Brain microvascular endothelial cell (primary cell): ENCODE results near the gene C21orf58.

Experiments used
- DNase-seq: peaks from one replicate; pipeline ENCODE4 v3.0.0-alpha.2; 2020
- H3K27ac ChIP-seq: fragments of 250-450 bp; sonication (Bioruptor Pico); 2 replicates; pipeline ENCODE4 v1.5.1; 2020; ENCODE audit warnings: mild to moderate bottlenecking, moderate library complexity
- H3K27me3 ChIP-seq: fragments of 250-450 bp; sonication (Bioruptor Pico); replicated peaks from 2 replicates; pipeline ENCODE4 v1.5.1; 2020; ENCODE audit warnings: mild to moderate bottlenecking
- H3K36me3 ChIP-seq: fragments of 250-450 bp; sonication (Bioruptor Pico); replicated peaks from 2 replicates; pipeline ENCODE4 v1.5.1; 2020; ENCODE audit warnings: mild to moderate bottlenecking
- H3K4me3 ChIP-seq: 2 replicates; pipeline ENCODE4 v1.5.1; 2011; ENCODE audit warnings: low read depth, mild to moderate bottlenecking, control low read depth, low read length, moderate library complexity
- in situ Hi-C: cut with HindIII; loops from 2 replicates; pipeline ENCODE4 v1.10.0; 2017; ENCODE audit warnings: low sequenced_read_pairs, low pct_ligation_motif_present
- TF ChIP-seq, protein P1 (sequence below): IDR thresholded peaks from 2 replicates; pipeline ENCODE4 v1.5.1; 2011; ENCODE audit warnings: low read depth, mild to moderate bottlenecking, moderate library complexity, low read length, control low read depth, inconsistent platforms; ENCODE audit errors: missing control alignments

C21orf58 gene

GRCh38 chr21:46304955-46305354, 18.7 kb downstream of the C21orf58 start:
- Histone ChIP-seq H3K27ac (no peak overlapping the region), H3K27me3 (no peaks in the 10 kb centered on the region), H3K36me3 (peaks cover 8% of the 10 kb centered on the region), H3K4me3 (no peak overlapping the region)
- in situ Hi-C loops, result no loop called here
- TF ChIP-seq, protein P1, sequence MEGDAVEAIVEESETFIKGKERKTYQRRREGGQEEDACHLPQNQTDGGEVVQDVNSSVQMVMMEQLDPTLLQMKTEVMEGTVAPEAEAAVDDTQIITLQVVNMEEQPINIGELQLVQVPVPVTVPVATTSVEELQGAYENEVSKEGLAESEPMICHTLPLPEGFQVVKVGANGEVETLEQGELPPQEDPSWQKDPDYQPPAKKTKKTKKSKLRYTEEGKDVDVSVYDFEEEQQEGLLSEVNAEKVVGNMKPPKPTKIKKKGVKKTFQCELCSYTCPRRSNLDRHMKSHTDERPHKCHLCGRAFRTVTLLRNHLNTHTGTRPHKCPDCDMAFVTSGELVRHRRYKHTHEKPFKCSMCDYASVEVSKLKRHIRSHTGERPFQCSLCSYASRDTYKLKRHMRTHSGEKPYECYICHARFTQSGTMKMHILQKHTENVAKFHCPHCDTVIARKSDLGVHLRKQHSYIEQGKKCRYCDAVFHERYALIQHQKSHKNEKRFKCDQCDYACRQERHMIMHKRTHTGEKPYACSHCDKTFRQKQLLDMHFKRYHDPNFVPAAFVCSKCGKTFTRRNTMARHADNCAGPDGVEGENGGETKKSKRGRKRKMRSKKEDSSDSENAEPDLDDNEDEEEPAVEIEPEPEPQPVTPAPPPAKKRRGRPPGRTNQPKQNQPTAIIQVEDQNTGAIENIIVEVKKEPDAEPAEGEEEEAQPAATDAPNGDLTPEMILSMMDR, result no peak
- no peak for DNase-seq

- Histone ChIP-seq H3K27me3 (no peaks in the 10 kb centered on the region), H3K36me3 (peaks cover 8% of the 10 kb centered on the region), H3K4me3 (no peak overlapping the region), H3K27ac (no peak overlapping the region)
- in situ Hi-C loops, result no loop called here
- DNase-seq, result no peak
- TF ChIP-seq, protein P1, result no peak
These were observed 19.2 kb downstream of the C21orf58 start for GRCh38 chr21:46304437-46304836.

GRCh38 chr21:46301759-46302158, 21.9 kb downstream of the C21orf58 start:
- Histone ChIP-seq H3K4me3 (no peak overlapping the region), H3K27me3 (no peaks in the 10 kb centered on the region), H3K36me3 (peaks cover 6% of the 10 kb centered on the region), H3K27ac (no peak overlapping the region)
- in situ Hi-C loops, result no loop called here
- TF ChIP-seq, protein P1, result no peak
- no peak for DNase-seq

GRCh38 chr21:46299167-46299566, 24.5 kb downstream of the C21orf58 start:
- in situ Hi-C loops, result no loop called here
- no peak for DNase-seq
- no peaks in the 10 kb centered on the region for H3K27me3 ChIP-seq
- H3K27ac ChIP-seq, result no peak overlapping the region
- TF ChIP-seq, protein P1, result no peak
- no peak overlapping the region for H3K4me3 ChIP-seq
- no peaks in the 10 kb centered on the region for H3K36me3 ChIP-seq

DNA sequence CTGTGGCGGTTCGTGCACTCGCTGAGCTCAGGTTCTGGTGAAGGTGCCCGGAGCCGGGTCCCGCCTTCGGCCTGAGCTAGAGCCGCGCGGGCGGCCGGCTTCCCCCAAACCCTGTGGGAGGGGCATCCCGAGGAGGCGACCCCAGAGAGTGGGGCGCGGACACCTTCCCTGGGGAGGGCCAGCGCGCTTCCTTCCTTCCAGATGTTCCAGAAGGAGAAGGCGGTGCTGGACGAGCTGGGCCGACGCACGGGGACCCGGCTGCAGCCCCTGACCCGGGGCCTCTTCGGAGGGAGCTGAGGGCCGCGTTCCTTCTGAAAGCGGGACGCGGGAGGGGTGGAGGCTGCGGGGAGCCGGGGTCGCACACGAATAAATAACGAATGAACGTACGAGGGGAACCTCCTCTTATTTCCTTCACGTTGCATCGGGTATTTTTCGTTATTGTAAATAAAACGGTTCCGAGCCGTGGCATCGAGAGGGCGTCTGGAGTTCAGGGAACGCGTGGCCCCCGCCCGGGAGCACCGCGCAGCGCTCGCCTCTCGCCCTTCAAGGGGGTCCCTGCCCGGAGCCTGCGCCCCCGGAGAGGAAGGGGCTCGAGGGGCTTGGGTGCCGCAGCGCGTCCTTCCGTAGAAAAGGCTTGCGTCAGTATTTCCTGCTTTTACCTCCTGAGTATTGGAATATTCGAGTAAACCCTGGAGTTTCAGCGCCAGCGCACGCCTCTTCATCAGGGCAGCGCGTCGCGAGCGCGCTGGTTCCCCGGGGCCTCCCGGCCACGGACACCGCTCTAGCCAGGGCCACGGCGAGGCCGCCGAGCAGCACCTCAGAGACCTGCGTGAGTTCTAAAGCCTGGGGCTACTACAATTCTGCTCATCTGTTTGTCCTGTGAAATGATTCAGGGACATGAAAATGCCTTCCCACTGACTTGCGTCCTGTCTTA, 26.1 kb downstream of the C21orf58 start:
- Histone ChIP-seq H3K4me3 (peak overlapping the region; percentile 53), H3K27ac (peak overlapping the region; percentile 29), H3K36me3 (no peaks in the 10 kb centered on the region), H3K27me3 (no peaks in the 10 kb centered on the region)
- in situ Hi-C loops, result no loop called here
- DNase-seq, result no peak
- TF ChIP-seq, protein P1, result no peak
